ENCODE data around the gene PCP4L1.

The PCP4L1 gene

DNA sequence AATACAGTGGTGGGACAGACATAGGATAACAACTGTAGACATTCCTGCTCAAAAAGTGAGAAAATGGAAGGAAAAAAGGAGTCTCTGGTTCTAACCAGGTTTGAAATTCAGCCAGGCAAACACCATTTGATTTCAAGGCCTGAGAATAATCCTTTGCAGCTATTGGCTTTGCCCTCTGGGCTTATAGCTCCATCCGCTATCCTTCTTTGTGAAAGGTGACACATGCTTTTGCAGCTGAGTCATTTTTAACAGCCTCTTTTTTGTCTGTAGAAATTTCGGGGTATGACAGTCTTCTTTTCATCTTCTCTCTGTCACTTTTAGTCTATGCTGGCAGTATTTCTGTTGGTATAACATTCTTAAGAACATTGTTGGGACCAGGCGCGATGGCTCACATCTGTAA is 71.8 kb downstream of the PCP4L1 start:
- DNase-seq = no peak

DNA sequence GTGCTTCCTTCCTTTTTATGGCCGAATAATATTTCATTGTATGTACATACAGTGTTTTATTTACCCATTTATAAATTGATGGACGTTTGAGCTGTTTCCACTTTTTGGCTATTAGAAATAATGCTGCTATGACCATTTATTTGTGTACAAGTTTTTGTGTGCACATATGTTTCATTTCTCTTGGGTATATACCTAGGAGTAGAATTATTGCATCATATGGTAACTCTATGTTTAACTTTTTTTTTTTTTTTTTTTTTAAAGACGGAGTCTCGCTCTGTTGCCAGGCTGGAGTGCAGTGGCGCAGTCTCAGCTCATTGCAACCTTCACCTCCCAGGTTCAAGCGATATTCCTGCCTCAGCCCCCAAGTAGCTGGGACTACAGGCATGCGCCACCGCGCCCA is 74.6 kb downstream of the PCP4L1 start:
- no peak for DNase-seq

Measured in activated T-cell treated with anti-CD3 and anti-CD28 coated beads, Interleukin-2, amount 50 U/mL, for 48 hours (primary cell).